NCI-H82 (cell line): ENCODE results near the gene SPDYE5.
A peak's percentile ranks its signal among the peaks of the same experiment; 100 is the strongest.

Source experiments
- DNase-seq: peaks from one replicate; lab custom pipeline; 2025; lab: John Stamatoyannopoulos, UW

Gene SPDYE5

DNA sequence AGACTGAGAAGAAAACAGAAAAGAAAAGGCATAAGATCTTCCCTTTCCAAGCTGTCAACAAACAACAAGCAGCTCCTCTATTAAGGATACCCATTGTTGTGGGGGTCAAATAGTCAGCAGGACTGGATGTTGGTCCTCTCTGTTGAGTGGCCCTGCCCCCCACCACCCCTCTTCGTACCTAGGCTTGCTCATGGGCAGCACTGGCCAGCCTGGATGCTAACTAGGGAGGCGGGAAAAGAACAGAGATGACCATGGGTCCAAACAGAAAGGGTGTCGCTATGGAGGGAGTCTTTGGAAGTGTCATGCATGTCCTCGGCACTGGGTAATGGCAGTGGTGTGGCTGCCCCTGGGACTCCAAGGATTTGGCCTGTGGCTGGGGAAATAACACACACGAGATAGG is 45.6 kb downstream of the SPDYE5 start:
- DNase-seq = no peak

DNA sequence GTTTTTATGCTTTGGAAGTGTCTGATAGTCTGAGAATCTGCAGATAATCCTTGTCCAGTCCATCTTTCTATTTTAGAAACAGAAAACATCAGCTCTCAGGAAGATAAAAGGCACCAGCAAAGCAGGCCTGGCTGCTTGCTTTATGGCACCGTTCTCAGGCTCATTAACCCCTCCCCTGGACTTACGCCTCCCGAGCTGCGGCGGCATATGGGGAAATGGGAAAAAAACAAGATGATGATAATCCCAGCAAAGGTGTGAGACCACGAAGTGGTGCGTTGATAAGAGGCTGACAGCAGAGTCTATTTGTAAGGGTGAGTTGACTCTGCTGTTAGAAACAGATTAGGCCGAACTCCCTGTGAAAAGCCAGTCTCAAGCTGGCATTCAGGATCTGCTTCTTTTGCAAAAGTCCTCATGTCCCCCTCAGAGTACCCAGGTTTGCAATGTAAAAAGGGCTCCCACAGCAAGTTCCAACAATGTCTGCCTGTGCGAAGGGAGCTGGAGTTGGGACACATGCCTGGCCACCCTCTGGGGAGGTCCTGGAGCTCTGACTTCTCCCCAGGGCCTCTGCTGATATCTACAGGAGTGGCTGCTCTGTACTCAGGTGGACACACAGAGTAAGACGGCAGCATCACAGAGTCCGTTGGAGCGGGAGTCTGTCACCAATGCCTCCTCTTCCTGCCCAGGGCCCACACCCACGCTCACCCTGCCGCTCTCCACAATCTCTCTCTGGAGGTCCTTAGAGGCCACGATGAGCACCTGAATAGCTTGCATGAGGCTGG is 54.3 kb downstream of the SPDYE5 start:
- DNase-seq = peak; percentile 84
